ENCODE measurements around the gene DSCAML1.

DNA sequence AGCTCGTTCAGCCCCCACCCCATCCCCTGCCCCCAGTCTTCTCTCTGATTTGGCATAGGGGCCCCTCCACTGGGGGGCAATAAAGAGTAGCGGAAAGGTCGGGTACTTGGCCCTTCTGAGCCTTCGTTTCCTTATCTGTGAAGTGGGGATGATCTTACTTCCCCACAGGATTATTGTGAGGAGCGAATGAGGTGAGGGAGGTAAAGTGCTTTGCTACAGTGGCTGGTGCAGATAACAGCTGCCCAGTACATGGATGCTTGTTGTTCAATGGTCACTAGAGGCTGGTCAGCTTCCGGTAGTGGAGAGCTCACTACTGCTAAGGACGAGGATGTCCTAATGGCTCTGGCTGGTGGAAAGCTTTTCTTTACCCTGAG lies 368.2 kb downstream of the DSCAML1 start:
- TF ChIP-seq CTCF (IDR thresholded peaks at IDR 0.05) (no peak), POLR2AphosphoS5 (IDR thresholded peaks at IDR 0.05) (no peak), POLR2A (IDR thresholded peaks at IDR 0.05) (no peak)

Measured in upper lobe of left lung (tissue), 4 donors.